Suprapubic skin (tissue), 4 donors: Measurements from ENCODE around the gene LMOD1. TPM values are rescaled to one million over a fixed set of nuclear protein-coding genes. Genes with fewer than 3 reads are reported as not detected.

Experiments used
- DNase-seq, 2 donors: peaks; one replicate each; pipeline ENCODE4 v3.0.0-alpha.2; 2019; ENCODE audit warnings: low spot score in 2 of 2
- H3K27ac ChIP-seq: fragments of 200-600 bp; sonication (generic); one replicate; pipeline ENCODE4 v1.5.1; 2019
- H3K27me3 ChIP-seq: fragments of 200-600 bp; sonication (generic); one replicate; pipeline ENCODE4 v1.5.1; 2019
- H3K36me3 ChIP-seq: fragments of 200-600 bp; sonication (generic); one replicate; pipeline ENCODE4 v1.5.1; 2019
- H3K4me1 ChIP-seq: fragments of 200-600 bp; sonication (generic); one replicate; pipeline ENCODE4 v1.5.1; 2019
- H3K4me3 ChIP-seq: fragments of 200-600 bp; sonication (generic); one replicate; pipeline ENCODE4 v1.5.1; 2019; ENCODE audit warnings: mild to moderate bottlenecking
- H3K9me3 ChIP-seq: fragments of 200-600 bp; sonication (generic); one replicate; pipeline ENCODE4 v1.5.1; 2019
- EP300 ChIP-seq: sonication (generic); formaldehyde crosslinking; IDR thresholded peaks from one replicate; pipeline ENCODE4 v1.6.1; 2017; ENCODE audit warnings: antibody characterized with exemption
- POLR2A ChIP-seq, 2 donors: fragments of 450-650 bp; IDR thresholded peaks; one replicate each; pipeline ENCODE4 v1.6.1; 2017; ENCODE audit warnings: antibody characterized with exemption in 2 of 2, mild to moderate bottlenecking in 2 of 2, moderate library complexity in 2 of 2
- POLR2AphosphoS5 ChIP-seq, 3 donors: sonication (generic); formaldehyde crosslinking; IDR thresholded peaks; one replicate each; pipeline ENCODE4 v1.6.1; 2017; ENCODE audit warnings: antibody characterized with exemption in 3 of 3
- WGBS: methylation state at CpG from one replicate; pipeline ENCODE4 v1.1.5; 2018; 5-methylcytosine and 5-hydroxymethylcytosine counted together
- total RNA-seq, 4 donors: library from RNA; depleted of rRNA; stranded (reverse); fragments of >200 nt; gene quantifications; one replicate each; pipeline ENCODE4 v1.1.0, GENCODE V29; 2016
- TF ChIP-seq, protein P1 (sequence below), 2 donors: fragments of 200-600 bp in 1 of 2; fragments of 450-650 bp in 1 of 2; sonication (generic) in 1 of 2; IDR thresholded peaks; one replicate each; pipeline ENCODE4 v1.5.1; 2016 to 2019; ENCODE audit warnings: antibody characterized with exemption in 2 of 2, mild to moderate bottlenecking in 1 of 2, moderate library complexity in 1 of 2

LMOD1 gene
- total RNA-seq, 4 donors from 2014 or later, result 13.0 to 29.9 (median 18.1) TPM

GRCh38 chr1:201918343-201918742, 28.0 kb downstream of the LMOD1 start:
- no peak overlapping the region for H3K4me3 ChIP-seq
- peaks cover 21% of the 10 kb centered on the region for H3K4me1 ChIP-seq
- H3K9me3 ChIP-seq, result no peaks in the 10 kb centered on the region
- no peaks in the 10 kb centered on the region for H3K27me3 ChIP-seq
- no peaks in the 10 kb centered on the region for H3K36me3 ChIP-seq
- peak overlapping the region; percentile 85 for H3K27ac ChIP-seq
- no peak for TF ChIP-seq POLR2A (IDR thresholded peaks at IDR 0.05)
- no peak for TF ChIP-seq POLR2AphosphoS5 (IDR thresholded peaks at IDR 0.05)
- DNase-seq, result no peak
- 87% methylated on average over 5 of the region's 5 CpGs for WGBS

- no peak for DNase-seq
- Histone ChIP-seq H3K27me3 (no peaks in the 10 kb centered on the region), H3K4me3 (no peak overlapping the region), H3K9me3 (no peaks in the 10 kb centered on the region), H3K4me1 (peaks cover 21% of the 10 kb centered on the region), H3K27ac (peak overlapping the region; percentile 85), H3K36me3 (no peaks in the 10 kb centered on the region)
- TF ChIP-seq EP300 (peak; percentile 7), POLR2A (IDR thresholded peaks at IDR 0.05) (no peak), POLR2AphosphoS5 (IDR thresholded peaks at IDR 0.05) (no peak)
- TF ChIP-seq, protein P1, sequence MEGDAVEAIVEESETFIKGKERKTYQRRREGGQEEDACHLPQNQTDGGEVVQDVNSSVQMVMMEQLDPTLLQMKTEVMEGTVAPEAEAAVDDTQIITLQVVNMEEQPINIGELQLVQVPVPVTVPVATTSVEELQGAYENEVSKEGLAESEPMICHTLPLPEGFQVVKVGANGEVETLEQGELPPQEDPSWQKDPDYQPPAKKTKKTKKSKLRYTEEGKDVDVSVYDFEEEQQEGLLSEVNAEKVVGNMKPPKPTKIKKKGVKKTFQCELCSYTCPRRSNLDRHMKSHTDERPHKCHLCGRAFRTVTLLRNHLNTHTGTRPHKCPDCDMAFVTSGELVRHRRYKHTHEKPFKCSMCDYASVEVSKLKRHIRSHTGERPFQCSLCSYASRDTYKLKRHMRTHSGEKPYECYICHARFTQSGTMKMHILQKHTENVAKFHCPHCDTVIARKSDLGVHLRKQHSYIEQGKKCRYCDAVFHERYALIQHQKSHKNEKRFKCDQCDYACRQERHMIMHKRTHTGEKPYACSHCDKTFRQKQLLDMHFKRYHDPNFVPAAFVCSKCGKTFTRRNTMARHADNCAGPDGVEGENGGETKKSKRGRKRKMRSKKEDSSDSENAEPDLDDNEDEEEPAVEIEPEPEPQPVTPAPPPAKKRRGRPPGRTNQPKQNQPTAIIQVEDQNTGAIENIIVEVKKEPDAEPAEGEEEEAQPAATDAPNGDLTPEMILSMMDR (IDR thresholded peaks at IDR 0.05), result no peak
- WGBS, result 62% methylated on average over 7 of the region's 7 CpGs
Observed at GRCh38 chr1:201917362-201918033, 28.9 kb downstream of the LMOD1 start.

GRCh38 chr1:201916649-201917249, 29.6 kb downstream of the LMOD1 start:
- Histone ChIP-seq H3K36me3 (no peaks in the 10 kb centered on the region), H3K9me3 (no peaks in the 10 kb centered on the region), H3K27ac (peak overlapping the region; percentile 85), H3K4me3 (no peak overlapping the region), H3K4me1 (peaks cover 21% of the 10 kb centered on the region), H3K27me3 (no peaks in the 10 kb centered on the region)
- TF ChIP-seq POLR2AphosphoS5 (IDR thresholded peaks at IDR 0.05), result peak in 1 of 3 donors; percentile 21
- no peak for TF ChIP-seq EP300
- no peak for TF ChIP-seq POLR2A (IDR thresholded peaks at IDR 0.05)
- TF ChIP-seq, protein P1 (IDR thresholded peaks at IDR 0.05), result no peak
- no peak for DNase-seq
- 35% methylated on average over 11 of the region's 11 CpGs for WGBS

DNA sequence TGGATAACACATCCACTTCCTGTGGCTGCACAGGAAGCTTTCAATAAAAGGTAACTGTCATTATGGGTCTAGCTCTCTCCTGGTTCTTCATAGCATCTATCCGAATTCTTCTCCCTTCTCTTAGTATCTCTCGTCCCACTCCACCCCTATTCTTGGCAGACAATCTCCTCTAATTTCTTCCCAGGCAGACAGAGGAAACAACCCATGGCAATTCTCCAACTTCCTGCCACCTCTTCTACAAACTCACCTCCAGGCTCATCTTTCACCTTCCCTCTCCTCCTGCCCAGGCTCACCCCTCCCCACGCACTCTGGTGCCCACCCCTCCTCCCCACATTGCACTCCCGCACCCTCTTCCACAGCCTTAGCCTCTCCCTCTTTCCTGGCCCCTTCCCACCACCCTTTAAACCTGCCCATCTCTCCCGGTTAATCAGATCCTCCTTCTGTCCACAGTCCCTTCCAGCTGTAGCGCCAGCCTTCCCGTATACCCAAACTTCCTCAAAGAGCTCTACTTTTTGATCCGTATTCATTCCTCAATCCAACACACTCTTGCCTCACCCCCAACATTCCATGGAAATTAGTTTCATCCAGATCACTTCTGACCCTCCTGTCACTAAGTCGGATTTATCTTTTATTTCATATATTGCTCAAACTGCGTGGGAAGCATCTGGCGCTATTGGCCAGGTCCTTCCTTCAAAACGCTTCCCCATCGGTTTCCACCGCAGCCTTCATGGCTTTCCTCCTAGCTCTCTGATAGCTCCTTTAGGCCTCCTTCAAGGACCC, 31.7 kb downstream of the LMOD1 start:
- Histone ChIP-seq H3K4me1 (peaks cover 21% of the 10 kb centered on the region), H3K4me3 (no peak overlapping the region), H3K27me3 (no peaks in the 10 kb centered on the region), H3K36me3 (no peaks in the 10 kb centered on the region), H3K9me3 (no peaks in the 10 kb centered on the region), H3K27ac (peak overlapping the region; percentile 8)
- DNase-seq, result no peak
- WGBS, result 61% methylated on average over 13 of the region's 14 CpGs
- TF ChIP-seq POLR2AphosphoS5 (IDR thresholded peaks at IDR 0.05) (no peak), POLR2A (IDR thresholded peaks at IDR 0.05) (no peak), EP300 (no peak)
- TF ChIP-seq, protein P1 (IDR thresholded peaks at IDR 0.05), result no peak

DNA sequence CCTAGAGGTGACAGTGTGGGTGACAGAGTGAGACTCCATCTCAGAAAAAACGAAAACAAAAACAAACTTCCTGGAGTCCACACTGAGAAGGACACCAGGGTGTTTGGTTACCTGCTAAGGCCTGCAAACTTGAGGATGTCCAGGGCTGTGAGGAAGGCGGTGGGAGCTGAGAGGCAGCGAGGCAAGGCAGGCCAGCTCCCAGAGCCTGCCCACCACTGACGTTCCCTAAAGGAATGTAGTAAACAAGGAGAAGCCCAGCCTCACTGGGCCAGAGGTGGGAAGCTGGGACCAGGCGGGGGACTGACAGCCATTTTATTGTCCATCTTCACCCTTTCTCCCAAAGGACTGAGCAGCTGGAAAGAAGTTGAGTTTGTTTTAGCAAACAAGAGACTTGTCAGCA, 33.5 kb downstream of the LMOD1 start:
- Histone ChIP-seq H3K27ac (no peak overlapping the region), H3K36me3 (no peaks in the 10 kb centered on the region), H3K4me1 (peaks cover 17% of the 10 kb centered on the region), H3K27me3 (no peaks in the 10 kb centered on the region), H3K4me3 (no peak overlapping the region), H3K9me3 (no peaks in the 10 kb centered on the region)
- 69% methylated on average over 5 of the region's 5 CpGs for WGBS
- TF ChIP-seq POLR2AphosphoS5 (IDR thresholded peaks at IDR 0.05), result no peak
- DNase-seq, result no peak
